Body of pancreas (tissue), 4 donors: Measurements from ENCODE around the gene ACAP3.

Experiments used
- POLR2A ChIP-seq, 3 donors: fragments of 450-650 bp; IDR thresholded peaks; one replicate each; pipeline ENCODE4 v1.6.1; 2016; ENCODE audit warnings: antibody characterized with exemption in 3 of 3, mild to moderate bottlenecking in 2 of 3
- TF ChIP-seq, protein P1 (sequence below), 7 experiments: fragments of 450-650 bp in 4 of 7; fragments of 200-600 bp in 3 of 7; sonication (generic) in 3 of 7; IDR thresholded peaks; one replicate each; pipeline ENCODE4 v1.5.1; 2016 to 2019; ENCODE audit warnings: antibody characterized with exemption in 7 of 7

DNA sequence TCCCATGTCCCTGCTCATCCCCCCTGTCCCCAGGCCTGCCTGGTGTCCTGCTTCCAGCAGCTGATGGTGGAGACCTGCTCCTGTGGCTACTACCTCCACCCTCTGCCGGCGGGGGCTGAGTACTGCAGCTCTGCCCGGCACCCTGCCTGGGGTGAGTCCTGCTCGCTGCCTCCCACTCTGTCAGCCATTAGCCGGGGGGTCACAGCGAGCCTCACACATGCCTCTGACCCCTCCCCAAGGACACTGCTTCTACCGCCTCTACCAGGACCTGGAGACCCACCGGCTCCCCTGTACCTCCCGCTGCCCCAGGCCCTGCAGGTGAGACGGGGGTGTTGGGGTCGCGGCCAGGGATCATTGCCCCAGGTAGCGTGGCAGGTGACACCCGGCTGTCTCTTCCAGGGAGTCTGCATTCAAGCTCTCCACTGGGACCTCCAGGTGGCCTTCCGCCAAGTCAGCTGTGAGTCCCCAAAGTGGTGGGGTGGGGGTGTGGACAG, 17.4 kb downstream of the ACAP3 start:
- TF ChIP-seq, protein P1, sequence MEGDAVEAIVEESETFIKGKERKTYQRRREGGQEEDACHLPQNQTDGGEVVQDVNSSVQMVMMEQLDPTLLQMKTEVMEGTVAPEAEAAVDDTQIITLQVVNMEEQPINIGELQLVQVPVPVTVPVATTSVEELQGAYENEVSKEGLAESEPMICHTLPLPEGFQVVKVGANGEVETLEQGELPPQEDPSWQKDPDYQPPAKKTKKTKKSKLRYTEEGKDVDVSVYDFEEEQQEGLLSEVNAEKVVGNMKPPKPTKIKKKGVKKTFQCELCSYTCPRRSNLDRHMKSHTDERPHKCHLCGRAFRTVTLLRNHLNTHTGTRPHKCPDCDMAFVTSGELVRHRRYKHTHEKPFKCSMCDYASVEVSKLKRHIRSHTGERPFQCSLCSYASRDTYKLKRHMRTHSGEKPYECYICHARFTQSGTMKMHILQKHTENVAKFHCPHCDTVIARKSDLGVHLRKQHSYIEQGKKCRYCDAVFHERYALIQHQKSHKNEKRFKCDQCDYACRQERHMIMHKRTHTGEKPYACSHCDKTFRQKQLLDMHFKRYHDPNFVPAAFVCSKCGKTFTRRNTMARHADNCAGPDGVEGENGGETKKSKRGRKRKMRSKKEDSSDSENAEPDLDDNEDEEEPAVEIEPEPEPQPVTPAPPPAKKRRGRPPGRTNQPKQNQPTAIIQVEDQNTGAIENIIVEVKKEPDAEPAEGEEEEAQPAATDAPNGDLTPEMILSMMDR (IDR thresholded peaks at IDR 0.05), result peak; percentile 59 to 85 (median 71)
- TF ChIP-seq POLR2A (IDR thresholded peaks at IDR 0.05), result no peak
